Measurements from ENCODE around the gene TAF5.

Gene TAF5

GRCh38 chr10:103367379-103367781, 396 bp upstream of the TAF5 start:
- Histone ChIP-seq H3K4me1 (ENCODE audit: control insufficient read depth, insufficient read depth, low read length) (no peaks in the 10 kb centered on the region), H3K36me3 (ENCODE audit: control insufficient read depth, insufficient read depth, low read length) (no peaks in the 10 kb centered on the region), H3K9ac (ENCODE audit: low read length) (peak overlapping the region; percentile 69), H3K27me3 (ENCODE audit: control insufficient read depth, insufficient read depth, low read length) (no peaks in the 10 kb centered on the region), H3K4me3 (ENCODE audit: low read length) (peak overlapping the region; percentile 51), H3K9me3 (ENCODE audit: control insufficient read depth, low read length) (no peaks in the 10 kb centered on the region)

- H3K27me3 ChIP-seq (ENCODE audit: control insufficient read depth, insufficient read depth, low read length): no peaks in the 10 kb centered on the region
- H3K4me1 ChIP-seq (ENCODE audit: control insufficient read depth, insufficient read depth, low read length): no peaks in the 10 kb centered on the region
- H3K9ac ChIP-seq (ENCODE audit: low read length): no peak overlapping the region
- no peaks in the 10 kb centered on the region for H3K36me3 ChIP-seq (ENCODE audit: control insufficient read depth, insufficient read depth, low read length)
- H3K9me3 ChIP-seq (ENCODE audit: control insufficient read depth, low read length): no peaks in the 10 kb centered on the region
- H3K4me3 ChIP-seq (ENCODE audit: low read length): no peak overlapping the region
Observed at GRCh38 chr10:103373544-103373943, 5.8 kb downstream of the TAF5 start.

DNA sequence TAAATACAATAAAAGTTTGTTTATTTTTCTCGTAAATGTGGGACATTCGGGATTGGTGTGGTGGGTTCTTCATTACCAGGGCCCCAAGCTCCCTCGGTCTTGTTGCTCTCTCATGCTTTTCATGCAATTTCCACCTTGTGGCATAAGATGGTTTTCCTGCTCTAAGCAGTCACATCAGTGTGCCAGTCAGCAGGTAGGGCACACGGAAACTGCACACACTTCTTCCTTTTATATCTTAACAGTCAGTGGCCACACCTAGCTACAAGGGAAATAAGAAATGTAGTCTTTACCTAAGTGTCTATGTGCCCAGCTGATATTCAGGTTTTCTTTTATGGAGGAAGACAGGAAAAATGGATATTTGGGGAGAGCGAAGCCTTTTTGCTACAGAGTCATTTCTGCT, 6.5 kb downstream of the TAF5 start:
- Histone ChIP-seq H3K36me3 (ENCODE audit: control insufficient read depth, insufficient read depth, low read length) (no peaks in the 10 kb centered on the region), H3K4me1 (ENCODE audit: control insufficient read depth, insufficient read depth, low read length) (no peaks in the 10 kb centered on the region), H3K9me3 (ENCODE audit: control insufficient read depth, low read length) (no peaks in the 10 kb centered on the region), H3K4me3 (ENCODE audit: low read length) (no peak overlapping the region), H3K27me3 (ENCODE audit: control insufficient read depth, insufficient read depth, low read length) (no peaks in the 10 kb centered on the region), H3K9ac (ENCODE audit: low read length) (no peak overlapping the region)

- H3K36me3 ChIP-seq (ENCODE audit: control insufficient read depth, insufficient read depth, low read length): no peaks in the 10 kb centered on the region
- no peaks in the 10 kb centered on the region for H3K27me3 ChIP-seq (ENCODE audit: control insufficient read depth, insufficient read depth, low read length)
- H3K9ac ChIP-seq (ENCODE audit: low read length): no peak overlapping the region
- H3K9me3 ChIP-seq (ENCODE audit: control insufficient read depth, low read length): no peaks in the 10 kb centered on the region
- H3K4me1 ChIP-seq (ENCODE audit: control insufficient read depth, insufficient read depth, low read length): no peaks in the 10 kb centered on the region
- H3K4me3 ChIP-seq (ENCODE audit: low read length): no peak overlapping the region
Observed at GRCh38 chr10:103382769-103383168, 15.0 kb downstream of the TAF5 start.

GRCh38 chr10:103394180-103394579, 26.4 kb downstream of the TAF5 start:
- Histone ChIP-seq H3K27me3 (ENCODE audit: control insufficient read depth, insufficient read depth, low read length) (no peaks in the 10 kb centered on the region), H3K36me3 (ENCODE audit: control insufficient read depth, insufficient read depth, low read length) (no peaks in the 10 kb centered on the region), H3K9me3 (ENCODE audit: control insufficient read depth, low read length) (no peaks in the 10 kb centered on the region), H3K4me1 (ENCODE audit: control insufficient read depth, insufficient read depth, low read length) (peaks cover 13% of the 10 kb centered on the region), H3K4me3 (ENCODE audit: low read length) (no peak overlapping the region), H3K9ac (ENCODE audit: low read length) (no peak overlapping the region)

- H3K4me1 ChIP-seq (ENCODE audit: control insufficient read depth, insufficient read depth, low read length): peaks cover 13% of the 10 kb centered on the region
- H3K4me3 ChIP-seq (ENCODE audit: low read length): peak overlapping the region; percentile 99
- peak overlapping the region; percentile 98 for H3K9ac ChIP-seq (ENCODE audit: low read length)
- no peaks in the 10 kb centered on the region for H3K27me3 ChIP-seq (ENCODE audit: control insufficient read depth, insufficient read depth, low read length)
- H3K36me3 ChIP-seq (ENCODE audit: control insufficient read depth, insufficient read depth, low read length): no peaks in the 10 kb centered on the region
- H3K9me3 ChIP-seq (ENCODE audit: control insufficient read depth, low read length): no peaks in the 10 kb centered on the region
Observed at GRCh38 chr10:103395754-103396066, 27.9 kb downstream of the TAF5 start.

- peaks cover 13% of the 10 kb centered on the region for H3K4me1 ChIP-seq (ENCODE audit: control insufficient read depth, insufficient read depth, low read length)
- H3K27me3 ChIP-seq (ENCODE audit: control insufficient read depth, insufficient read depth, low read length): no peaks in the 10 kb centered on the region
- no peaks in the 10 kb centered on the region for H3K9me3 ChIP-seq (ENCODE audit: control insufficient read depth, low read length)
- H3K9ac ChIP-seq (ENCODE audit: low read length): peak within 1 kb of the TSS; percentile 98
- H3K36me3 ChIP-seq (ENCODE audit: control insufficient read depth, insufficient read depth, low read length): no peaks in the 10 kb centered on the region
- H3K4me3 ChIP-seq (ENCODE audit: low read length): peak within 1 kb of the TSS; percentile 99
Observed at GRCh38 chr10:103396067-103396788, 28.5 kb downstream of the TAF5 start, which contains the start of the genes ATP5MK and PDCD11. Gene ATP5MK, minus strand, starts transcription at chr10:103396475. Its CDS starts 4,018 bp downstream, at chr10:103392457. Gene PDCD11, plus strand, starts transcription at chr10:103396626. Its CDS starts 1,801 bp downstream, at chr10:103398427.

GRCh38 chr10:103396789-103397087, 29.0 kb downstream of the TAF5 start:
- Histone ChIP-seq H3K36me3 (ENCODE audit: control insufficient read depth, insufficient read depth, low read length) (no peaks in the 10 kb centered on the region), H3K4me1 (ENCODE audit: control insufficient read depth, insufficient read depth, low read length) (peaks cover 13% of the 10 kb centered on the region), H3K4me3 (ENCODE audit: low read length) (peak overlapping the region; percentile 88), H3K9me3 (ENCODE audit: control insufficient read depth, low read length) (no peaks in the 10 kb centered on the region), H3K9ac (ENCODE audit: low read length) (peak overlapping the region; percentile 98), H3K27me3 (ENCODE audit: control insufficient read depth, insufficient read depth, low read length) (no peaks in the 10 kb centered on the region)

DNA sequence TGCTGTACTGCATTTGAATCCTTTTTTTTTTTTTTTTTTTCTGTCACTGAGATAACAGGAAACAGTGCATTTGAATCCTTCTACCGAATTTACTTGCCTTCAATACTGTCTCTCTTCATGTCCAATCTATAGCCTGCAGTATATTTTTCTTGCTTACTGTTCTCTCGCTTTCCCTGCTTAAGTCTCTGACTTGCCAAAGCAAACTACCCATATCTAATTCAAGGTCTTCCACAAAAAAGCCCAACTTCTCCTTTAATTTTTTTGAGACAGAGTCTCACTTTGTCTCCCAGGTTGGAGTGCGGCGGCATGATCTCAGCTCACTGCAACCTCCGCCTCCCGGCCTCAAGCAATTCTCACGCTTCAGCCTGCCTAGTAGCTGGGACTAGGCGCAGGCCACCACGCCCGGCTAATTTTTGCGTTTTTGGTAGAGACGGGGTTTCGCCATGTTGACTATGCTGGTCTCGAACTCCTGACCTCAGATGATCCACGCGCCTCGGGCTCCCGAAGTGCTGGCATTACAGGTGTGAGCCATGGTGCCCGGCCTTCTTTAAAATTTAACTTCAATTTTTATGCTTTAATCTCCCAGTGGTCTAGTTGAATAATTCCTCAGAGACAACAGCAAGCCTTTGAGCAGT, 29.5 kb downstream of the TAF5 start:
- peaks cover 13% of the 10 kb centered on the region for H3K4me1 ChIP-seq (ENCODE audit: control insufficient read depth, insufficient read depth, low read length)
- H3K36me3 ChIP-seq (ENCODE audit: control insufficient read depth, insufficient read depth, low read length): no peaks in the 10 kb centered on the region
- H3K4me3 ChIP-seq (ENCODE audit: low read length): peak overlapping the region; percentile 88
- H3K27me3 ChIP-seq (ENCODE audit: control insufficient read depth, insufficient read depth, low read length): no peaks in the 10 kb centered on the region
- H3K9ac ChIP-seq (ENCODE audit: low read length): peak overlapping the region; percentile 98
- H3K9me3 ChIP-seq (ENCODE audit: control insufficient read depth, low read length): no peaks in the 10 kb centered on the region

DNA sequence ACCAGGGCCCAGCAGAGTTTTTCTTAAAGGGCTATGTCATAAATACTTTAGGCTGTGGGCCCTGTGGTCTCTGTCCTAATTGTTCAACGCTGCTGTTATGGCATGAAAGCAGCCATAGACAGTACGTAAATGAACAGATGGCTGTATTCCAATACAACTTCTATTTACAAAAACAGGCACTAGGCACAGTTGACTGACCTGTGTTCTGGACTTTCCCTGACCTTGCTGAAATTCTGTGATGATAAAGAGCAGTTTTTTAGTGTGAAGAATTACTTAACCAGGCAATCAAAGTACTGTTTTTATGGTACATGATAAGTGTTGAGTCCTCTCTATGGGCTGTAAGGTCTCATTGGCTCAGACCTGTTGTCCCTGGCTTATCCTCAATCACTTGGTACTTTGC, 45.8 kb downstream of the TAF5 start:
- Histone ChIP-seq H3K4me3 (ENCODE audit: low read length) (no peak overlapping the region), H3K4me1 (ENCODE audit: control insufficient read depth, insufficient read depth, low read length) (no peaks in the 10 kb centered on the region), H3K9me3 (ENCODE audit: control insufficient read depth, low read length) (no peaks in the 10 kb centered on the region), H3K36me3 (ENCODE audit: control insufficient read depth, insufficient read depth, low read length) (peaks cover 31% of the 10 kb centered on the region), H3K9ac (ENCODE audit: low read length) (no peak overlapping the region), H3K27me3 (ENCODE audit: control insufficient read depth, insufficient read depth, low read length) (no peaks in the 10 kb centered on the region)

DNA sequence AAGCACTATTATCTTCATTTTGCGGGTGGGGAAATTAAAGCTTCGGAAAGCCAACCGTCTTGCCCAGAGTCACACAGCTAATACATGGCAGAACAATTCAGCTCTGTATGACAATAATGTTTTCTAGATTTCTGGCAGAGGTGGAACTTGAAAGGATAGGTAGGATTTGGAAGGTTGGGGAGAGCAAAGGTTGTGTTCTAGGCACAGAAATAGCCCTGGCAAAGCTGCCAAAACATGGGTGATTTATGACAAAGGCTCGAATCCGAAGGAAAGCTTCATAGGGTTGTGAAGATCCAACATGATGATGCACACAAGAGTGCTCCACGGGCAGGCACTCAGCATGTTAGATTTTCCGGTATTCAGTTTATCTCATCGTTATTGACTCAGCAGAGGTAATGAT, 47.8 kb downstream of the TAF5 start:
- H3K9me3 ChIP-seq (ENCODE audit: control insufficient read depth, low read length): no peaks in the 10 kb centered on the region
- H3K27me3 ChIP-seq (ENCODE audit: control insufficient read depth, insufficient read depth, low read length): no peaks in the 10 kb centered on the region
- peaks cover 34% of the 10 kb centered on the region for H3K36me3 ChIP-seq (ENCODE audit: control insufficient read depth, insufficient read depth, low read length)
- no peak overlapping the region for H3K4me3 ChIP-seq (ENCODE audit: low read length)
- no peak overlapping the region for H3K9ac ChIP-seq (ENCODE audit: low read length)
- H3K4me1 ChIP-seq (ENCODE audit: control insufficient read depth, insufficient read depth, low read length): no peaks in the 10 kb centered on the region

DNA sequence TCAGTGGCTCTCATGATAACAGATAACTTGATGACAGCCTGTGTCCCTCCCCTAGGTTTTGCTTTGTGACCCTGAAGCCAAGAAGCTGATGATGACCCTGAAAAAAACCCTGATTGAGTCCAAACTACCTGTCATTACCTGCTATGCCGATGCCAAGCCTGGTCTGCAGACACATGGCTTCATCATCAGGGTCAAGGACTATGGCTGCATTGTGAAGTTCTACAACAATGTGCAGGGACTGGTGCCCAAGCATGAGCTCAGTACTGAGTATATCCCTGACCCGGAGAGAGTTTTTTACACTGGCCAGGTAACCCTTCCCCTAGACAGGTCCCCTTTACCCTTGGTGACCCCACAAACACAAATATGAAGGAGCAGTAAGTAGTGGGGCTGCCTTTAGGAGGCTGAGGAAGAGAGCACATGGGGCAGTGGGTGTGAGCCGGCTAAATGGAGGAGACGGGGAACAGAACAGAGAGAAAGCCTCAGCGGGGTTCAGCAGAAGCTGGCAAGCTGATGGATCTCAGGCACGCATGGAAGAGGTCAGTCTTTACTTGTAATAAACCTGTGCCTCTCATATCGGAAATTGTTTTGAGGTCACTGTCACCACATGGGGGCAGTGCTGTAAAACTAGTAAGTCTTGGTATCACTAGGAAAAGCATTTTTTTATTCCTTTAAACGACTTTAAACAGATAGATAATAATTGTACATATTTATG, 48.8 kb downstream of the TAF5 start:
- no peaks in the 10 kb centered on the region for H3K27me3 ChIP-seq (ENCODE audit: control insufficient read depth, insufficient read depth, low read length)
- H3K9ac ChIP-seq (ENCODE audit: low read length): no peak overlapping the region
- no peaks in the 10 kb centered on the region for H3K9me3 ChIP-seq (ENCODE audit: control insufficient read depth, low read length)
- H3K36me3 ChIP-seq (ENCODE audit: control insufficient read depth, insufficient read depth, low read length): peaks cover 39% of the 10 kb centered on the region
- no peak overlapping the region for H3K4me3 ChIP-seq (ENCODE audit: low read length)
- no peaks in the 10 kb centered on the region for H3K4me1 ChIP-seq (ENCODE audit: control insufficient read depth, insufficient read depth, low read length)

All from mucosa of stomach (tissue), 1 donor.